ENCODE results near the gene VARS1. TPM values are rescaled to one million over a fixed set of nuclear protein-coding genes. Genes with fewer than 3 reads are reported as not detected.
A peak's percentile ranks its signal among the peaks of the same experiment; 100 is the strongest.
"Not testable (repeated sequence)": the region's sequence is repeated elsewhere in the genome, so short reads cannot be mapped to it uniquely, and the experiment has no call there.

VARS1 gene
- total RNA-seq = 10 to 100 TPM; 81.4 to 83.1 TPM
- 76.2 TPM for polyA plus RNA-seq (2013, experiment 1 of 2)
- 67.5 TPM for polyA plus RNA-seq (2013, experiment 2 of 2)
- long read RNA-seq, experiment 1, full-length matches to known transcripts = 2 of 30 reads
- long read RNA-seq, experiment 1, partial matches to known transcripts = 21 of 30 reads
- long read RNA-seq, experiment 1, other reads (novel, unspliced or antisense) = 7 of 30 reads
- long read RNA-seq, experiment 2, full-length matches to known transcripts = 73 of 139 reads
- long read RNA-seq, experiment 2, partial matches to known transcripts = 39 of 139 reads
- long read RNA-seq, experiment 2, other reads (novel, unspliced or antisense) = 27 of 139 reads
- long read RNA-seq, experiment 3, full-length matches to known transcripts = 10 of 50 reads
- long read RNA-seq, experiment 3, partial matches to known transcripts = 31 of 50 reads
- long read RNA-seq, experiment 3, other reads (novel, unspliced or antisense) = 9 of 50 reads
- long read RNA-seq, experiment 4, partial matches to known transcripts = 3 of 3 reads
- long read RNA-seq, experiment 4, other reads (novel, unspliced or antisense) = 0 of 3 reads

- Mint-ChIP-seq H3K27ac (peak within 1 kb of the TSS; percentile 97), H3K4me1 (peaks cover 11% of the 10 kb centered on the region), H3K4me3 (peak within 1 kb of the TSS; percentile 97), H3K9me3 (no peaks in the 10 kb centered on the region), H3K36me3 (ENCODE audit: low read depth) (peaks cover 17% of the 10 kb centered on the region), H3K27me3 (ENCODE audit: insufficient read depth) (no peaks in the 10 kb centered on the region)
- 3 to 23% methylated on average over 10 to 75 of the region's 75 CpGs for WGBS, 2 experiments (ENCODE audit: insufficient coverage in 1 of 2, insufficient read length in 1 of 2)
- Histone ChIP-seq H3K4me1 (ENCODE audit: control insufficient read depth, insufficient read depth, low read length) (no peaks in the 10 kb centered on the region), H3K4me3 (ENCODE audit: low read length) (peak within 1 kb of the TSS; percentile 95), H3K27me3 (ENCODE audit: control insufficient read depth, insufficient read depth, low read length, poor library complexity, severe bottlenecking) (no peaks in the 10 kb centered on the region), H3K9me3 (ENCODE audit: control insufficient read depth, low read length) (no peaks in the 10 kb centered on the region), H3K27ac (ENCODE audit: low read depth, low read length) (peak within 1 kb of the TSS; percentile 98), H3K36me3 (ENCODE audit: control insufficient read depth, insufficient read depth, low read length) (peaks cover 37% of the 10 kb centered on the region), H3K9ac (ENCODE audit: extremely low read depth, low read length, poor library complexity, severe bottlenecking) (peak within 1 kb of the TSS; percentile 87)
- TF ChIP-seq CTCF (conservative IDR thresholded peaks at IDR 0.05) = peak; percentile 90
- DNase-seq = peak; percentile 97
Measured at GRCh38 chr6:31795616-31796298, at the start of gene VARS1. VARS1 (minus strand) TSS chr6:31795752; CDS start chr6:31795217, 535 bp downstream.

DNA sequence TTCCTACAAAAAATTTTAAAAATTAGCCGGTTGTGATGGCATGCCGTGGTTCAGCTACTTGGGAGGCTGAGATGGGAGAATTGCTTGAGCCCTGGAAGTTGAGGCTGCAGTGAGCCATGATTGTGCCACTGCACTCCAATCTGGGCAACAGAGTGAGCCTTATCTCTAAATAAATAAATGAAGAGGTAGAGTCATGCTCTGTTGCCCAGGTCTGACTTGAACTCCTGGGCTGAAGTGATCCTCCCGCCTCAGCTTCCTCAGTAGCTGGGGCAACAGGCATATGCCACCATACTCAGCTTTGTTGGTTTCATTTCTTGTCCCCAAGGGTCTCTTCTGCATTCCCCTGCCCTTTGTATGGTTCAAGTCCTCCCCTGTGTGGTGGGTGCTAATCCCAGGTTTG, 49.0 kb upstream of the VARS1 start:
- no peak for TF ChIP-seq CTCF (conservative IDR thresholded peaks at IDR 0.05)
- DNase-seq = no peak
- Mint-ChIP-seq H3K27me3 (ENCODE audit: insufficient read depth) (no peaks in the 10 kb centered on the region), H3K27ac (no peak overlapping the region), H3K9me3 (no peaks in the 10 kb centered on the region), H3K4me3 (no peak overlapping the region), H3K36me3 (ENCODE audit: low read depth) (peaks cover 19% of the 10 kb centered on the region), H3K4me1 (no peaks in the 10 kb centered on the region)
- no peak overlapping the region for H3K27ac ChIP-seq (ENCODE audit: low read depth, low read length)
- H3K36me3 ChIP-seq (ENCODE audit: control insufficient read depth, insufficient read depth, low read length) = peaks cover 14% of the 10 kb centered on the region
- H3K27me3 ChIP-seq (ENCODE audit: control insufficient read depth, insufficient read depth, low read length, poor library complexity, severe bottlenecking) = no peaks in the 10 kb centered on the region
- H3K9me3 ChIP-seq (ENCODE audit: control insufficient read depth, low read length) = no peaks in the 10 kb centered on the region
- no peak overlapping the region for H3K9ac ChIP-seq (ENCODE audit: extremely low read depth, low read length, poor library complexity, severe bottlenecking)
- peaks cover 3% of the 10 kb centered on the region for H3K4me1 ChIP-seq (ENCODE audit: control insufficient read depth, insufficient read depth, low read length)
- H3K4me3 ChIP-seq (ENCODE audit: low read length) = no peak overlapping the region
- WGBS, 2 experiments (ENCODE audit: insufficient coverage in 1 of 2, insufficient read length in 1 of 2) = 92 to 96% methylated on average over 2 to 3 of the region's 3 CpGs

DNA sequence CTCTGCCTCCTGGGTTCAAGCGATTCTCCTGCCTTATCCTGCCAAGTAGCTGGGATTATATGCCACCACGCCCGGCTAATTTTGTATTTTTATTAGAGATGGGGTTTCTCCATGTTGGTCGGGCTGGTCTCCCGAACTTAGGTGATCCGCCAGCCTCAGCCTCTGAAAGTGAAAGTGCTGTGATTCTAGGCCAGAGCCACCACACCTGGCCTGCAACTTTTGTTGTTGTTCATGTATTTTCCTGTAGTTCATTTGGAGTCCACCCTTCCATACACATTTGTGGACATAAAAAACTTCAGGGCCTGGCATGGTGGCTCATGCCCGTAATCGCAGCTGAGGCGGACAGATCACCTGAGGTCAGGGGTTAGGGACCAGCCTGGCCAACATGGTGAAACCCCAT, 46.5 kb upstream of the VARS1 start:
- Histone ChIP-seq H3K27ac (ENCODE audit: low read depth, low read length) (no peak overlapping the region), H3K4me3 (ENCODE audit: low read length) (no peak overlapping the region), H3K4me1 (ENCODE audit: control insufficient read depth, insufficient read depth, low read length) (no peaks in the 10 kb centered on the region), H3K36me3 (ENCODE audit: control insufficient read depth, insufficient read depth, low read length) (peaks cover 38% of the 10 kb centered on the region), H3K9me3 (ENCODE audit: control insufficient read depth, low read length) (no peaks in the 10 kb centered on the region), H3K9ac (ENCODE audit: extremely low read depth, low read length, poor library complexity, severe bottlenecking) (no peak overlapping the region), H3K27me3 (ENCODE audit: control insufficient read depth, insufficient read depth, low read length, poor library complexity, severe bottlenecking) (no peaks in the 10 kb centered on the region)
- no peak for TF ChIP-seq CTCF (conservative IDR thresholded peaks at IDR 0.05)
- Mint-ChIP-seq H3K4me1 (peaks cover 8% of the 10 kb centered on the region), H3K27ac (no peak overlapping the region), H3K9me3 (no peaks in the 10 kb centered on the region), H3K36me3 (ENCODE audit: low read depth) (peaks cover 42% of the 10 kb centered on the region), H3K27me3 (ENCODE audit: insufficient read depth) (no peaks in the 10 kb centered on the region), H3K4me3 (no peak overlapping the region)
- no peak for DNase-seq
- WGBS, 2 experiments (ENCODE audit: insufficient coverage in 1 of 2, insufficient read length in 1 of 2) = 94 to 95% methylated on average over 5 to 9 of the region's 9 CpGs

- H3K27ac Mint-ChIP-seq; H3K27me3 ChIP-seq (ENCODE audit: control insufficient read depth, insufficient read depth, low read length, poor library complexity, severe bottlenecking); H3K9me3 ChIP-seq (ENCODE audit: control insufficient read depth, low read length); H3K4me1 ChIP-seq (ENCODE audit: control insufficient read depth, insufficient read depth, low read length); H3K4me3 ChIP-seq (ENCODE audit: low read length); H3K9ac ChIP-seq (ENCODE audit: extremely low read depth, low read length, poor library complexity, severe bottlenecking); H3K4me3 Mint-ChIP-seq; H3K27ac ChIP-seq (ENCODE audit: low read depth, low read length); H3K27me3 Mint-ChIP-seq (ENCODE audit: insufficient read depth); DNase-seq; H3K9me3 Mint-ChIP-seq: not testable (repeated sequence)
- Mint-ChIP-seq H3K4me1 (peaks cover 19% of the 10 kb centered on the region), H3K36me3 (ENCODE audit: low read depth) (peaks cover 62% of the 10 kb centered on the region)
- WGBS, 2 experiments (ENCODE audit: insufficient coverage in 1 of 2, insufficient read length in 1 of 2) = 89 to 95% methylated on average over 6 to 8 of the region's 8 CpGs
- H3K36me3 ChIP-seq (ENCODE audit: control insufficient read depth, insufficient read depth, low read length) = peaks cover 51% of the 10 kb centered on the region
Measured at GRCh38 chr6:31839779-31840126, 44.2 kb upstream of the VARS1 start.

Data from endodermal cell (in vitro differentiated cells).